ENCODE data around the gene SLC36A3. TPM values are rescaled to one million over a fixed set of nuclear protein-coding genes. Genes with fewer than 3 reads are reported as not detected.

Gene SLC36A3
- total and polyA plus RNA-seq, 2 of the 4 experiments (the other 2 are of a cell fraction): not detected

DNA sequence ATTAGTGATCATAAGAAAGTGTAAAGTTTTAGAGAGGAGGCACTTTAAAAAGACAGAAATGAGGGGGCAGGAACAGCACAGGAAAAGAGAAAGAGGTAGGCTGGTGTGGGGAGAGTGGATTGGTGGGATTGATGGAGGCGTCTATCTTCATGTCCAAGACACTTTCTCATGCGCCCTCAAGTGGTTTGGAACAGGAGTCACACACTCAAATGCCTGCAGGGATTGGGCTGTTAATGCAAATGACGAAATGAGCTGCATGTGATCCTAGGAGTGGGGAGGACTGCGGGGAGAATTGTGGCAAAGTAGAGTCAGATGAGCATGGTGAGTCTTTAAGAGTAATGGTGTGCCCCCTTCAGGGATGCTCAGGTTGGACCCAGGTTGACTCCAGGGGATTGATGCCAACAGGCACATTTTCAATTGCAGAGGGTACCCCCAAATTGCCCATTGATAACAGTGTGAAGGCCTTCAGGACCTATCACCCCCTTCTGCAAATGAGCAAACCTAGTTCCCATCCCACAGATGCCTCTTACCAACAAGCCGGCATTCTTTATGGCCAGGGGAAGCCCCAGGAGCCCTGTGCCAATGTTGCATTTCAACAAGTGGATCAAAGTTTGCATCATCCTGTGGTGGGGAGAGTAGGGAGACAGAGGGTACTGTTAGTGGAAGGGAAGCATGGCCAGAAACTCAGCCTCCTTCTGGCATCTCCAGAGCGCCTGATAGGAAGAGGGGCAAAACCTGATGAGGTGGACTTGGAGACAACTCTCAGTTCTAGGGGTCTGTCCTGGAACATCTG is 5.3 kb downstream of the SLC36A3 start:
- no peaks in the 10 kb centered on the region for H3K4me1 ChIP-seq (ENCODE audit: control insufficient read depth, insufficient read depth, low read length)
- no peak overlapping the region for H3K23ac ChIP-seq (ENCODE audit: low read depth, low read length)
- no peak overlapping the region for H2BK5ac ChIP-seq (ENCODE audit: low read depth, low read length, poor library complexity, severe bottlenecking)
- no peaks in the 10 kb centered on the region for H3K9me3 ChIP-seq (ENCODE audit: control insufficient read depth, insufficient read depth, low read length)
- H3K18ac ChIP-seq (ENCODE audit: low read depth, low read length): no peak overlapping the region
- H3K56ac ChIP-seq (ENCODE audit: extremely low read depth, insufficient read depth, low read length): no peak overlapping the region
- ChIA-PET POLR2A (ENCODE audit: unreplicated experiment) (no interaction called here), CTCF (interaction anchor here (1.8 kb wide), 1 partner anchor 18 kb away, joined by 4 read pairs; no protein-coding TSS in a partner anchor)
- no peak overlapping the region for H2AFZ ChIP-seq (replicated peaks; ENCODE audit: low read length, poor library complexity)
- TF ChIP-seq RAD21 (IDR thresholded peaks at IDR 0.05; ENCODE audit: low read length) (peak; percentile 18; the same call in 1 of the 2 replicates), SMC3 (IDR thresholded peaks at IDR 0.05; ENCODE audit: low read depth, low read length) (peak; percentile 8; the same call in 1 of the 2 replicates), CHD1 (IDR thresholded peaks at IDR 0.05; ENCODE audit: low read depth, low read length) (no peak)
- TF ChIP-seq, protein P1, sequence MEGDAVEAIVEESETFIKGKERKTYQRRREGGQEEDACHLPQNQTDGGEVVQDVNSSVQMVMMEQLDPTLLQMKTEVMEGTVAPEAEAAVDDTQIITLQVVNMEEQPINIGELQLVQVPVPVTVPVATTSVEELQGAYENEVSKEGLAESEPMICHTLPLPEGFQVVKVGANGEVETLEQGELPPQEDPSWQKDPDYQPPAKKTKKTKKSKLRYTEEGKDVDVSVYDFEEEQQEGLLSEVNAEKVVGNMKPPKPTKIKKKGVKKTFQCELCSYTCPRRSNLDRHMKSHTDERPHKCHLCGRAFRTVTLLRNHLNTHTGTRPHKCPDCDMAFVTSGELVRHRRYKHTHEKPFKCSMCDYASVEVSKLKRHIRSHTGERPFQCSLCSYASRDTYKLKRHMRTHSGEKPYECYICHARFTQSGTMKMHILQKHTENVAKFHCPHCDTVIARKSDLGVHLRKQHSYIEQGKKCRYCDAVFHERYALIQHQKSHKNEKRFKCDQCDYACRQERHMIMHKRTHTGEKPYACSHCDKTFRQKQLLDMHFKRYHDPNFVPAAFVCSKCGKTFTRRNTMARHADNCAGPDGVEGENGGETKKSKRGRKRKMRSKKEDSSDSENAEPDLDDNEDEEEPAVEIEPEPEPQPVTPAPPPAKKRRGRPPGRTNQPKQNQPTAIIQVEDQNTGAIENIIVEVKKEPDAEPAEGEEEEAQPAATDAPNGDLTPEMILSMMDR (conservative IDR thresholded peaks at IDR 0.05; ENCODE audit: low read depth, low read length): peak; percentile 33
- TF ChIP-seq, protein P2, sequence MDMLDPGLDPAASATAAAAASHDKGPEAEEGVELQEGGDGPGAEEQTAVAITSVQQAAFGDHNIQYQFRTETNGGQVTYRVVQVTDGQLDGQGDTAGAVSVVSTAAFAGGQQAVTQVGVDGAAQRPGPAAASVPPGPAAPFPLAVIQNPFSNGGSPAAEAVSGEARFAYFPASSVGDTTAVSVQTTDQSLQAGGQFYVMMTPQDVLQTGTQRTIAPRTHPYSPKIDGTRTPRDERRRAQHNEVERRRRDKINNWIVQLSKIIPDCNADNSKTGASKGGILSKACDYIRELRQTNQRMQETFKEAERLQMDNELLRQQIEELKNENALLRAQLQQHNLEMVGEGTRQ (IDR thresholded peaks at IDR 0.05; ENCODE audit: low read depth, low read length): peak; percentile 3; the same call in 1 of the 2 replicates
- DNase-seq (peak; percentile 50), ATAC-seq (ENCODE audit: low read depth) (peak; percentile 73)
- in situ Hi-C loops (cut with MboI; ENCODE audit: low sequenced_read_pairs): no loop called here
- no peak overlapping the region for H3K27ac ChIP-seq (ENCODE audit: insufficient read depth, low read length)
- H2BK120ac ChIP-seq (ENCODE audit: low read depth, low read length): no peak overlapping the region
- H3K9me1 ChIP-seq (ENCODE audit: insufficient read depth, low read length): no peaks in the 10 kb centered on the region
- no TSS peak for BruUV-seq (replicated peaks)
- H3K4ac ChIP-seq (ENCODE audit: low read depth, low read length): no peak overlapping the region
- H3K4me2 ChIP-seq (ENCODE audit: low read depth, low read length): no peak overlapping the region
- no peak overlapping the region for H4K8ac ChIP-seq (ENCODE audit: low read depth in 2 of 2, low read length in 2 of 2)
- intact Hi-C loops (cut with micrococcal nuclease): no loop called here
- no peak overlapping the region for H2AK5ac ChIP-seq (ENCODE audit: low read depth, low read length)
- H3K79me1 ChIP-seq (ENCODE audit: low read depth in 1 of 2, low read length in 2 of 2): no peaks in the 10 kb centered on the region
- H2BK15ac ChIP-seq (ENCODE audit: low read depth, low read length): no peak overlapping the region
- no peak overlapping the region for H4K91ac ChIP-seq (ENCODE audit: insufficient read depth, low read depth, low read length)
- no peaks in the 10 kb centered on the region for H4K20me1 ChIP-seq (ENCODE audit: insufficient read depth, low read length)
- no peak overlapping the region for H2AK9ac ChIP-seq (replicated peaks; ENCODE audit: low read depth, low read length, poor library complexity)
- no peak overlapping the region for H3K4me3 ChIP-seq (ENCODE audit: insufficient read depth, low read depth, low read length)
- H3K14ac ChIP-seq (replicated peaks; ENCODE audit: low read depth, low read length): no peak overlapping the region
- no CpG with 5 or more reads among the region's 6 CpGs for WGBS, 2 experiments (ENCODE audit: extremely low coverage in 2 of 2, insufficient read length in 1 of 2)
- dilution Hi-C loops (cut with HindIII; ENCODE audit: low sequenced_read_pairs, unreplicated experiment): no loop called here
- H3K27me3 ChIP-seq (ENCODE audit: control insufficient read depth, insufficient read depth, low read length): peaks cover 9% of the 10 kb centered on the region
- no peak overlapping the region for H2BK20ac ChIP-seq (ENCODE audit: low read depth, low read length)
- H3K9ac ChIP-seq (ENCODE audit: low read depth, low read length): no peak overlapping the region
- no peak overlapping the region for H4K5ac ChIP-seq (ENCODE audit: low read depth, low read length)
- no peaks in the 10 kb centered on the region for H3K36me3 ChIP-seq (ENCODE audit: control insufficient read depth, insufficient read depth, low read length)

Data from IMR-90 (cell line).